Stimulated activated naive CD4-positive, alpha-beta T cell (primary cell): ENCODE results near the gene SLC39A11.
"Not testable (repeated sequence)": the region's sequence is repeated elsewhere in the genome, so short reads cannot be mapped to it uniquely, and the experiment has no call there.

Experiments
- DNase-seq, 6 experiments: peaks; one replicate each; lab custom pipeline; 2025; lab: John Stamatoyannopoulos, UW

SLC39A11 gene

DNA sequence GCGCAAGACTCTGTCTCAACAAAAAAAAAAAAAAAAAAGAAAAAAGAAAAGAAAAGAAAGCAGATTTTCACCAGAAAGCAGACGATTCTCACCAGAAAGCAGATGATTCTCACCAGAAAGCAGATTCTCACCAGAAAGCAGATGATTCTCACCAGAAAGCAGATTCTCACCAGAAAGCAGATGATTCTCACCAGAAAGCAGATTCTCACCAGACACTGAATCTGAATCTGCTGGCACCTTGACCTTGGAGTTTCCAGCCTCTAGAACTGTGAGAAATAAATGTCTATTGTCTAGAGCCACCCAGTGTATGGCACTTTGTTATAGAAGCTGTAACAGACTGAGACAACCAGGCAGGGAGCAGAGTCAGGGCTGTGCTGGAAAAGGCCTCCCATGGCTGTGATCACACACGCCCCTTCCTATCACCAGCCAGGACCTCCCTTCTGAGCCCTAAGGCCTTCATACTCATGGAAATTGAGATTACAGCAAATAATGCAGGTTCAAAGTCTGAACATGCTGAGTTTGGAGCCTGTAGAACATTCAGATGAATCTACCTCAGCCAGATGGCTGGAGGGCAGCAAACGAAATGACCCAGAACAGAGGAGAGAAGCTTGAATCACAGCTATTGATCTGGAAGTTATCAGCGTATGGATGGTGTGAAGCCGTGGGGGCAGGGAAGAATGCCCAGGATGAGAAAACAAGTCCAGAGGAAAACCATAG is 309.3 kb downstream of the SLC39A11 start:
- no peak for DNase-seq

DNA sequence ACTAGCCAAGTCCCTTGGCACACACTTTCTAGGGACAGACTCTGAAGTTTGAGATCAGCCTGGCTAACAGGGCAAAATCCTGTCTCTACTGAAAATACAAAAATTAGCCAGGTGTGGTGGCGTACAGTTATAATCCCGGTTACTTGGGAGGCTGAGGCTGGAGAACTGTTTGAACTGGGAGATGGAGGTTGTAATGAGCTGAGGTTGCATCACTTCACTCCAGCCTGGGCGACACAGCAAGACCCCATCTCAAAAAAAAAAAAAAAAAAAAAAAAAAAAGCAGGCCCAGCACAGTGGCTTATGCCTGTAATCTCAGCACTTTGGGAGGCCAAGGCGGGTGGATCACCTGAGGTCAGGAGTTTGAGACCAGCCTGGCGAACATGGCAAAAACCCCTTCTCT is 310.1 kb downstream of the SLC39A11 start:
- not testable (repeated sequence) for DNase-seq

DNA sequence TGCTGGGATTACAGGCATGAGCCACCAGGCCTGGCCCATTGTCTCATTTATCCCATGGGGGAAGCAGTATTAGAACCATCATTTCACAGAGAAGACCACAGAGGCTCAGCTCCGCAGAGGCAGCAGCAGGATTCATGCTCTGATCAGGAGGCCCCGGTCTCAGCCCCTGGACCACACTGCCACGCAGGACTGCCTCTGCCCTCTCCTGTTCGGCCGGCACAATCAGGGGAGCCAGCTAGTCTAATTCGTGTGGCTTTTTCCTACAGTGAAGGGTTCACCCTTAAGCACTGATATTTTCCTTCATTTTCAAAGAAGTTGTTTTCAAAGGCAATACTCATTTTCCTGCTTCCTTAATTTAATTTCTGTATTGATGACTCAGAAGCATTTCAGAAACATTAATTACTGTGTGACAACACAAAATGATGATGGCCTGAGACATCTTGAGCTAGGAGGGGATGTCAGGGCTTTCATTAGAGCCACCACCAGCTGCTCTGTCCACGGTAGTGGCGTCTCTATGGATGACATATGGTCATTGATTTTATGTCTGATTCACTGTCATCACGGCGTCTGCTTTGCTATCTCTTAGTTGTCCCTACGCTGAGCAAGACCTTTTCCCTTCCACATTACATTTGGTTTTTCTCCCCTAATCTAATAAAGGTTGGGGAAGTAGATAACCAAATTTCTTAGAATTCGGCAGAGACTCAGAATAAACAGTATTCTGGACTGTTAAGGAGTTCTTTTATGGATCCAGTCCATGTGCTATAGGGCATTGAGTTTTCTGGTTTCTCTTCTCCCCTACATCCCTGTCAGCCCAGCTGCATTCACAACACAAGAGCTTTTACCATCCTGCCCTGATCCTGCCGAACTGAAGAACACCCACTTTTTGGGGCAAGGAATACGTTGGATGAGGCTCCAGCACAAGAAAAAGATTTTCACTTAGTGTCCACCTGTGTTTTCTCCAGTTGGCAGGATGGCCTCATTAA is 314.0 kb downstream of the SLC39A11 start:
- DNase-seq, result no peak

DNA sequence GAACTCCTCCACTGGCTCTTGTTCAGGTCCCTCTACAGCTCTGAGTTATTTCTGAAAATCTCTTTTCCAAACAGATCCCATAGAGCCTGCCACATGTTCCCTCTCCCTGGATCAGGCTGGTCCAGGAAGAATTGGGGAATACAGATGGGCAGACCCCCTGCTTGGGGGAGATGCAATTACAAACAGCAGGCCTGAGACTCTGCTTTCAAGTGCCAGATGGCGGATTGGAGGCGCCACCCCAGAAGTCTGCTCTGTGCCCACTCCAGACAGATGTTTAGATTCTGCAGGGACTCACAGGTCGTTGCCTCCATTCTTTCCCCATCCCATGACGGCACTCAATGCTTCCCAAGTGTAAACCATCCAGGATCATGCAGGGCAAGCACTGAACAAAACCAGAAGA is 316.6 kb downstream of the SLC39A11 start:
- no peak for DNase-seq

DNA sequence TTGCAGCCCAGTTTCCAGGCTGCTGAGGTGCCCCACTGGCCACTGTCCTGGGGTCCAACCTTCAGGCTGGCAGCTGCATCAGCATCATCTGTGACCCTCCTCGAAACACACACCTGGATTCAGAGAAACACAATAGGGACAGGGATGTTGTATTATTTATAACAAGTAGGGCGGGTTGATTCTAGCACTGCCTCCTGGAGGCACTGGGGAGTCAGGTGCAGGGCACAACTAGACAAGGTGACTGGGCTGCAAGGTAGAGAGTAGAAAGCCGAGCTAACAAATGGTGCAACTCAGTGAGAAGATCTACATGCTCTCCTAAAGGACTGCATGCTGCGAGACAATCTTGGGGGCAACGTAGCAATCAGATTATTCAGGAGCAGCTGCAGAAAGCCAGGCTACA is 317.3 kb downstream of the SLC39A11 start:
- no peak for DNase-seq

DNA sequence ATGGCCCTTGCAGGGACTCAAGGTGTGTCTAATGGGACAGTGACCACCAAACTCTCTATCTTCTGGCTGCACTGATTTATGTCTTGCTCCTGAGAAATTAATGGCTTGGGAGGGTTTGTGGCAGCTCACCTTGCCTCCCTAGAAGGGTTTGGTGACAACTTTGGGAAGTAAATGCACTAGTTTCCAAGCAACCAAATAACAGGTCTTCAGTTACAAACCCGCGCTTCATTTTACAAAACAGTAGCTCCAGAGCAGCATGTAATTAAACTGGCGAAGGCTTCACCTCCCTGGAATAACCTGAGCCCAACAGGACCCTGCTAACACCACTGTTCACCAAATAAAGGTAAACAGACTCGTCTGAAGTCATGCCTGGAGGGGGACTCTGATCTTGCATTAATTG is 318.3 kb downstream of the SLC39A11 start:
- DNase-seq, result no peak

DNA sequence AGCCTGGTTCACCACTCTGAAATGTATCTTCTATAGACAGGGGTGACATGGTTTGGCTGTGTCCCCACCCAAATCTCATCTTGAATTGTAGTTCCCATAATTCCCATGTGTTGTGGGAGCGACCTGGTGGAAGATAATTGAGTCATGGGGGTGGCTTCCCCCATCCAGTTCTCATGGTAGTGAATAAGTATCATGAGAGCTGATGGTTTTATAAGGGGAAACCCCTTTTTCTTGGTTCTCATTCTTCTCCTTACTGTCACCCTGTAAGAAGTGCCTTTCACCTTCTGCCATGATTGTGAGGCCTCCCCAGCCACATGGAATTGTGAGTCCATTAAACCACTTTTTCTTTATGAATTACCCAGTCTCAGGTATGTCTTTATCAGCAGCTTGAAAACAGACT is 319.3 kb downstream of the SLC39A11 start:
- not testable (repeated sequence) for DNase-seq

DNA sequence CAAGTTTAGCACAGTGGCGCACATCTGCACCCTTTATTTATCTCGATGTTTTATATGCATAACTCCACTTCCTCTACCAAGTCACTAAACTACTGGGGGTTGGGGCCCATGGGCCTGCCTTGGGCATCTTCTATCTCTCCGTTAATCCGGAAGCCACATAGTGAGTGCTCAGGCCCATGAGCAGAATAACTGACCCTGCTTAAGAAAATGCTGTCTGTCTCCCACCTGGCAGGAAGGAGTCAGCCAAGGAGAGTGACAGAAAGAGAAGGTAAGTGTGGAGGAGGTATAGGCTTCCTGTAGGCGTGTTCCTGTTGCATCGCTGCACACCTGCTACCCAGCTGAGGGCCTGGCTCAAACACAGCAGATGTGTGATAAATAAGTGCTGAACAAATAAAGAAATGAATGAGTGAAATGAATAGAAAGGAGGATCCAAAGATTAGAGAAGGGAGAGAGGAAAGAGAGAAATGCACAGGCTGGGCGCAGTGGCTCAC is 320.1 kb downstream of the SLC39A11 start:
- DNase-seq, result no peak

DNA sequence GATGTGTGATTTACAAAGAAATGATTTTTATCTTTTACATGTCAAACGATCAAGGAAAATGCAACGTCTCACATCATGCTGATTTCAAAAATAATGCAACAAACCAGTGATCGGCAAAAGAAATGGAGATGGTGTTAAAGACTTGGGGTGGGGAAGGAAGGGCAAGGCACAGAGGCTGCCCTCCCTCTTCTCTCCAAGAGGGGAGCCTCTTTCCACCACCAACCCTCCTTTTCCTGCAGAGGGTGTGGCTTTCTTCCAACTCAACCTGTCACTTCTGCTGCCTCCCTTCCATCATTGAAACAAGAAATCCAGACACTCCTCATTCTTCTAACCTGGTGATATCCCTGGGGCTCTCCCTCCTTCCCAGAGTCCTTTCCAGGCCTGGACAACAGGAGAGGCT is 320.8 kb downstream of the SLC39A11 start:
- DNase-seq, result no peak

DNA sequence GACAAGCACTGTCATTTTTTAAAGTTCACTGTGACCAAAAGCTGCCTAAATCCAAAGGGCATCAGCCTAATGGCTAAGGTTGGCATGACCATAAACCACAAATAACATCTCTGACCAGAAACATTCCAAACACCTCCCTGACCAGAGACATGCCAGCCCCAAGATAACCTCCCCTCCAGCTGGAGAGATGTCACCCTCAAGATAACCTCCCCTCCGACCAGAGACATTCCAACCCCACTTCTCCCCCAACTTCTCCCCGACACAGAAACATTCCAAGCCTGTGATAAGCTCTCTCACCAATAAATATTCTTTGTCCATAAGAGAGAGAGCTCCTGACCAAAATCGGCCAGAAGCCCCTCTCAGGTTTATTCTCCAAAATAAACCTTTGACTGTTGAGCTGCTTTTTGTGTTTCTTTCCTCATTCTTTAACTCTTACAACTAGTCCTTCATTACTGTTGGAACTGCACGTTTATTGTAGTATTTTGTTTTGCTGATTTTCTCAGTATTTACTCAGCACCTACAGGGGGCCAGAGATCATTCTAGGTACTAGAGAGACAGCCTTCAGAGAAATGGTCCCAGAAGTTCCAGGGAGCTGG is 325.6 kb downstream of the SLC39A11 start:
- DNase-seq, result no peak

DNA sequence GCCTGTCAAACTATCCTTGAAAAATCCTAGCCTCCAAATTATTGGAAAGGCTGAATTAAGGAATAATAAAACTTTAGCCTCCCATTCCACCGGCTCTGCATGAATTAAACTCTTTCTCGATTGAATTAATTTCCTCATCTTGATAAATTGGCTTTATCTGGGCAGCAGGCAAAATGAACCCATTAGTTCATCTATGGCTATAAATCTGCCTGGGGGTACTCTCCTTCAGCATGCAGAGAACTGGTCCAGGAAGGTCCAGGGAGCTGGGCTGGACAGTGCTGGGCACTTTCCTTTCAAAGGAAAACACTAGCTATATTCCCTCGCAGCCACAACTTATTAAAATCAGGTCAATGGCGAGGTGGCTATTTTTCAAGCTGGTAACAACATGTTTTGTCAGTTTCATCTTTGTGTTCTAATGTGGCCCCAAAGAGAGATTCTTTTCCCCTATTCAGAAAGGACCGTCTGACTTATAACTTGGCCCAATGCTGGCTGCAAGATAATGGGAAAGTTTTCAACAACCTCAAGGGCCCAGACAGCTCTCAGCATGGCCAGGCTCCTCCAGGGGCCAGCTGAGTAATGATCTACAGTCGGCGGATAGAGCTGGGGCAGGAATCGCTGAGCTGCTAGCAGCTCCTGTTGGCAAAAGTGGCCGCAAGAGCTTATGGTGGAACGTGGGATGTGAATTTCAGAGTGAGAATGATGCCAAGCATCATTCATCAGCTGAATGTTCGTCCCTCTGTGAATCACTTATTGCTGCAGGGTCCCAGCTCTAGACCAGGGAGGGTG is 326.9 kb downstream of the SLC39A11 start:
- no peak for DNase-seq

DNA sequence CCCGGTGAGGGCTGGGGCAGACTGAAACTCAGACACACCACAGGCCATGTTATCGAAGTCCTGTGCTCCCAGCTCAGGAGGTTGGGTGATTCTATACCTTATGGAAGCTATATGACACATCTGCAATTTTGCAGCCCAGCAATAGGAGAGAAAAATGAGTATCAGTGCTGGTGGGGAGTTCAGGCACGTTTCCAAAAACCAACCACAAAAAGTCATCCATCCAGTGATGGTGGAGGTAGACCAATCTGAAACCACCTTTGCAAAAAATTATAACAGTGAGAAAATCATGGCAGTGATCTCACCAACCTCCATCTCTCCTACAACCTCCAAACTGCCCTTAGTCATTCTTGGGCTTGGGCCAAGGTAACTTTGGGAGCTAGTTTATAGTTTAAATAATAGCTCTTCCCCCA is 327.9 kb downstream of the SLC39A11 start:
- no peak for DNase-seq

DNA sequence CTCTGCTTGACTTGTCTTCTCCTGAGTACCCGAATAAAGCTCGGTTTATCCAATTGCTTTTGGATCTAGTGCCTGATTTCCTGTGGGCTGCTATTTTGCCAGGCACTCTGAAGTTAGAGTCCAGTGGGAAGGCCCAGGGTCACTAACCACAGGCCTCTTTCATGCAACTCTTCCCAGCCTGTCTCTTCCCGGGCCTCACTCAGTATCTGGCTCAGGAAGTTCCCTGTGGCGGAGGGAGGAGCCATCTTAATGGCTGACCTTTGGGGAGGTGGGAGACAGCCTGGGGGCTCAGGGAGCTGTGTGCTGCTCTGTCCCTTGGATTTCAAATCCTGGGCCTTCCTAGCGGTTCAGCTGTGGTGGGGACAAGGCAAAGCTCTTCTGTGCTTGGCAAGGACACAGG is 328.5 kb downstream of the SLC39A11 start:
- no peak for DNase-seq

DNA sequence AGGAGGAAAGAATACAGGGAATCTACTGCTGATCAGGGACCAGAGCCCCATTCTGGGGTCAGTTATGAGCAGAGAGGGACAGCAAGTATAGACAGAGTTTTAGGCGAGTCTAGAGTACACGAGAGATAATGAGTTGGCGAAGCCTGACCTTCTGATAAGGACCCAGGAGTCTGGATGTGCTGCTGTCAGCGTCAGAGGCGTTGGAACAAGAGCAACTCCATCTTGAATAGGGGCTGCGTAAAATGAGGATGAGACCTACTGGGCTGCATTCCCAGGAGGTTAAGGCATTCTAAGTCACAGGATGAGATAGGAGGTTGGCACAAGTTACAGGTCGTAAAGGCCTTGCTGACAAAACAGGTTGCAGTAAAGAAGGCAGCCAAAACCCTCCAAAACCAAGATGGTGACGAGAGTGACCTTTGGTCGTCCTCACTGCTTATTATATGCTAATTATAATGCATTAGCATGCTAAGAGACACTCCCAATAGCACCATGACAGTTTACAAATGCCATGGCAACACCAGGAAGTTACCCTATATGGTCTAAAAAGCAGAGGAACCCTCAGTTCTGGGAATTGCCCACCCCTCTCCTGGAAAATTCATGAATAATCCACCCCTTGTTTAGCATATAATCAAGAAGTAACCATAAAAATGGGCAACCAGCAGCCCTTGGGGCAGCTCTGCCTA is 330.5 kb downstream of the SLC39A11 start:
- DNase-seq, result not testable (repeated sequence)

DNA sequence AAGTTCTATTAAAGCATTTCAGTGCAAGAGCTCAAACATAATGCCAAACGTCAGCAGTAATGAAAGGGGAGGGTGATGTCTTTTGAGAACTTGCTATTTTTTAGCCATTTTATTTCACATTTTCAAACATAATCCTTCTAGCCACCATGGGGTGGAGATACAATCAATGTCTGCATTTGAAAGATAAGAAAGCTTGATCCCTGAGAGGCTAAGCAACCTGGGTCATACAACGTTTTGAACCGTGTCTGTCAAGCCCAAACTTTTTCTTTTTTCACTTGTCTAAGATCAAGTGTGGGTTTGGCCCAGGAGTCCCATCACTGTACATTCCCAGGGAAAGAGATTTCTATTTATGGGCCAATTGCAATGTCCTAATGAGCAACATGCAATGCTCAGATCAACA is 331.1 kb downstream of the SLC39A11 start:
- no peak for DNase-seq

DNA sequence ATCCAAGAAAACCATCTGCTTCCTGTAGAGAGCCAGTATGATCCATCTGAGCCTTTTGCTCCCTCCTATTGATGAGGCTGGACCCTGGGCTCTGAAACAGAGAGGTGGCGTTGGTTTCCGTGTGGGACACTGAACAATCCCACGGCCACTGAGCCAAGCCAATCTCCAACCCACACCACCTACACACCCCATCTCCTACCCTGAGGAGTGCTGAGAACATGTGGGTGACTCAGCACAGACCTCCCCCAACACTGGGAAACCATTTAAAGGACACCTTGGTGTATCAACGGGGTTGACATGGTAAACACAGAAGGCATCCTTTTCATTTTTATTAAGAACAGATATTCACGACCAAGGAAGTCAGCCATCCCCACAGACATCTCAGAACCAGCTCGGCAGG is 332.1 kb downstream of the SLC39A11 start:
- DNase-seq, result no peak

DNA sequence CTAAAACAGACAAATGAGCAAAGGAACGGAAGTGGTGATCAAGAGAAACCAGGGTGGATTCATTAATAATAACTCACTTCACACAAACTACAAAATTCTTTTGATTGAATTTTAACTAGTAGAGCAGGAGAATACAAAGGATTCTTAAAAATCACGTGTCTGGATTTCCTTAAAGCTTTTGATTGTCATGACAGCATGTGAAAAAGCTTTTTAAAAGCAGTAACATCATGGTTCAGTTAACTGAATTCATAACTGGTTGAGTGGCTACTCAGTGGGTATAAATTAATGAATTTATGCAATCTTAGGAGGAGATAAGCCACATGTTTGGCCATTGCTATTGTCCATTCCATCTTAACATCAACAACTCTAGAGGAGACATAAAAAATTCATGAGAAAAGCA is 333.2 kb downstream of the SLC39A11 start:
- DNase-seq, result no peak

DNA sequence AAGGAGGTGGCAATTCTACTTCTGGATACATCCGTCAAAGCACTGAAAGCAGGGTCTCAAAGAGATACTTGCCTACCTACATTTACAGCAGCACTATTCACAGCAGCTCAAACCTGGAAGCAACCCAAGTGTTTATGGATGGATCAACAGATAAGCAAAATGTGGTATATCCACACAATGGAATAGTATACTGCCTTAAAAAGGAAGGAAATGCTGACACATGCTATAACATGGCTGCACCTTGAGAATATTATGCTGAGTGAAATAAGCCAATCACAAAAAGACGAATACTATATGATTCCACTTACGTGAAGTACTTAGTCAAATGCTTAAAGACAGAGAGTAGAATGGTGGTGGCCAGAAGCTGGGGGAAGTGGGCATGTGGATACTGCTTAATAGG is 336.2 kb downstream of the SLC39A11 start:
- no peak for DNase-seq

DNA sequence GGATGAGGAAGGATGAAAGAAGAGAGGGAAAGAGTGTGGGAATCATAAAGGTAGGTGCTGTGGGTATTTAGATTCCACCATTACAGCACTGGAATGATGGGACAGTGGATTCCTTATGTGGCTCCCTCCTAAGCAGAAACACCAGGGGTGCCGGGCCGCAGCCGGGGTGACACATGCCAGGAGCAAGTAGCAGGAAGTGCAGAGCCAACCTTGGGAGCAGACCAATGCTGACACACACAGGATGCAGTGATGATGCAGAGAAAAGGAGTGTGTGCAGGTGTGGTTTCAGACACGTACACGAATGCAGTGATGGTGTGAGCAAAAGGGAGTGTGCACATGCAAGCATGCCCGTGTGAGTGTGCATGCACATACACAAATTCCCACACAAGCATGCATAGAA is 338.0 kb downstream of the SLC39A11 start:
- DNase-seq, result no peak

DNA sequence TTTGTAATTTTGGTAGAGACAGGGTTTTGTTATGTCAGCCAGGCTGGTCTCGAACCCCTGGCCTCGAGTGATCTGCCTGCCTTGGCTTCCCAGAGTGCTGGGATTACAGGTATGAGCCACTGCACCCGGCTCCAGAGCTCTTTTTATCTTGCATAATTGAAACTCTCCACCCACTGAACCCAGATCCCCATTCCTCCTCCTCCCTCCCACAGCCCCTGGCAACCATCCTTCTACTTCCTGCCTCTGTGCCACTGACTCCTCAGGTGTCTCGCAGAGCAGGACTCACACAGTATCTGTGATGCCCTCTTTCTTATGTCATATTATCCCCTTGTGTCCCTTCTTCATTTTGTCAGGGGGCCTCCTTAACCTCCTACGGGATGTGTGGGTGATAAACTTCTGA is 340.7 kb downstream of the SLC39A11 start:
- no peak for DNase-seq

DNA sequence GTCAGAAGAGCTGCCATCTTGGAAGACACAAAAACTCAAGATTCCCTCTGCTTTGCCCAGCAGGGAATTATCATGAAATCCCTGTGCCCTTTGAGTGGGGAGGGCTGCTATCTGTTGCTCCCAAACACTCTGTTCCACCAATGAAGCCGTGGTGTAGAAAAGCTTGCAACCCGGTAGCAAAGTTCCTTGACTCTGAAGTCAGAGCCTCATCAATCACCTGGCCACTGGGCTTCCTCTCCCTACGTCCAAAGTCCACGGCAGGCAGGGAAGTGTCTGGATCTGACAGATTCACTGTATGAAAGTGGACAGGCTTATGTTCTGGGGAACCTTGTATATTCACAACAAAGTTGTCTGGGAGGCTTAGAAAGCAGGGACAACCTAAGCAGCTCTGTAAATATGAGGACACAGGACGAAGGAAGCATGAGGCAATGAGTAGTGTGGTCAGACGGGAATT is 343.3 kb downstream of the SLC39A11 start:
- DNase-seq, result no peak
